Natural killer cell (primary cell): Measurements from ENCODE around the gene SSR3. TPM values are rescaled to one million over a fixed set of nuclear protein-coding genes. Genes with fewer than 3 reads are reported as not detected.

Experiments
- ATAC-seq, 3 donors: fragments of 150-1000 bp in 2 of 3; fragments of 200-7000 bp in 1 of 3; cut with Tn5 transposase; 1 replicate in 1 of 3; 2 replicates in 2 of 3; pipeline ENCODE4 v1.10.0; 2021; ENCODE audit warnings: mild to moderate bottlenecking in 2 of 3, moderate library complexity in 2 of 3
- DNase-seq, 2 donors: peaks; one replicate each; pipeline versions ENCODE4 v3.0.0 to v3.0.0-alpha.2; 2013 to 2021; ENCODE audit warnings: mixed read lengths in 1 of 2
- H3K27ac ChIP-seq: one replicate; pipeline ENCODE4 v1.5.1; 2013; ENCODE audit warnings: mild to moderate bottlenecking, low read length
- H3K27me3 ChIP-seq: one replicate; pipeline ENCODE4 v1.6.1; 2013; ENCODE audit warnings: low read length; ENCODE audit not compliant: control insufficient read depth, insufficient read depth
- H3K36me3 ChIP-seq: one replicate; pipeline ENCODE4 v1.6.1; 2013; ENCODE audit warnings: low read length; ENCODE audit not compliant: control insufficient read depth, insufficient read depth
- H3K4me1 ChIP-seq: one replicate; pipeline ENCODE4 v1.6.1; 2013; ENCODE audit warnings: low read length; ENCODE audit not compliant: control insufficient read depth, insufficient read depth
- H3K4me3 ChIP-seq: one replicate; pipeline ENCODE4 v1.5.1; 2013; ENCODE audit warnings: low read length
- H3K9me3 ChIP-seq: one replicate; pipeline ENCODE4 v1.6.1; 2013; ENCODE audit warnings: low read length; ENCODE audit not compliant: control insufficient read depth, insufficient read depth
- H3K27ac Mint-ChIP-seq, 2 donors: one replicate each; pipeline ENCODE4 v1.8.0; 2022; ENCODE audit warnings: mild to moderate bottlenecking in 2 of 2, mixed read lengths in 2 of 2, moderate library complexity in 1 of 2
- H3K27me3 Mint-ChIP-seq, 2 donors: one replicate each; pipeline ENCODE4 v1.8.0; 2022; ENCODE audit warnings: low read depth in 2 of 2, mixed read lengths in 2 of 2
- H3K36me3 Mint-ChIP-seq: one replicate; pipeline ENCODE4 v1.8.0; 2022; ENCODE audit warnings: mixed read lengths
- H3K4me1 Mint-ChIP-seq, 2 donors: one replicate each; pipeline ENCODE4 v1.8.0; 2022; ENCODE audit warnings: mixed read lengths in 2 of 2
- H3K4me3 Mint-ChIP-seq: one replicate; pipeline ENCODE4 v1.8.0; 2022; ENCODE audit warnings: mild to moderate bottlenecking, moderate library complexity, mixed read lengths
- H3K9me3 Mint-ChIP-seq, 2 donors: one replicate each; pipeline ENCODE4 v1.8.0; 2022; ENCODE audit warnings: mixed read lengths in 2 of 2
- WGBS: methylation state at CpG from one replicate; pipeline ENCODE4 v1.1.7; 2013; ENCODE audit warnings: missing lambda C conversion rate; ENCODE audit not compliant: insufficient coverage; 5-methylcytosine and 5-hydroxymethylcytosine counted together
- intact Hi-C: fragments of 100-400 bp; cut with micrococcal nuclease; formaldehyde crosslinking; loops from one replicate; pipeline ENCODE4 v1.14.2; 2022
- total RNA-seq, 4 donors: library from RNA; stranded (reverse); fragments of 120-200 nt in 1 of 4; gene quantifications; one replicate each; pipeline versions ENCODE4 v1.2.3 to v1.2.4, GENCODE V29; 2013 to 2022
- TF ChIP-seq, protein P1 (sequence below): fragments of 200-600 bp; IDR thresholded peaks from one replicate; pipeline ENCODE4 v1.8.0; 2022; ENCODE audit warnings: antibody characterized with exemption

SSR3 gene
- total RNA-seq, 3 donors from 2014 or later (not counting 1 experiment from before 2014, with no cell fraction given) = 60.7 to 75.1 (median 63.0) TPM

DNA sequence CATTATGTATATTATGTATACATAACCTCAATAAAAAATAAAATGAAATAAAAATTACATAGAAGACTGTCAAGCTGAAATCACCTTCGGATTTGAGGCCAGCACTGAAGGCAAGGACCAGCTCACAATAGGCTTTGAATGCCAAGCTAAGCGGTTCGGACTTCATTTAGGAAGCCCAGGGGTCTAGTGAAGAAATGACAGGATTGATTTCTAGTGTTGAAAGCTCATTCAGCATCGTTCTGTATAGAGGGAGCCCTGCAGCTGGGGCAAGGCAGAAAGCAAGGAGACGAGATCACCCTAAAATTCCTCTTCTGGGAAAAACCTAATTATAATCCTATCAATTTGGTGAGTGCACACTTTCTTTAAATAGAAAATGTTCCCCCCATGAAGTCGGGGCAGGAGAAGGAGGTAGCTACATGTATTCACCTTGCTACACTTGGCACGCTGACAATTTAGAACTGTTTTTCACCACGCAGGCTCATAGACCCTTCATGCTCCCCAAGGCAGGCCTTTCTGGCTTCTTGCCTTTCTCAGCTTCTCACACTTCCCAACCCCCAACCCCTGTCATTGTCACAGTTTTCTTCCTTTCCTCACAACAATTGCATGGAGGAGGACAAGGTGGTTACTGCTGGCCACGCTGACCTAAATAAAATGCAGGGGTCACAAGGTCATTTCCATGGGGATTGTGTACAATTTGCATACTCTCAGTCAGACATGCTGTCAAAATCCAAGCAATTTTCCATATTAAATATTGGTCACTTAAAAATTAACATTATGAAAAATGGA is 44.4 kb upstream of the SSR3 start:
- Mint-ChIP-seq H3K27me3 (peaks cover 4 to 14% of the 10 kb centered on the region in 2 donors), H3K27ac (no peak overlapping the region), H3K9me3 (peaks cover 0 to 2% of the 10 kb centered on the region in 2 donors), H3K4me1 (no peaks in the 10 kb centered on the region), H3K36me3 (no peaks in the 10 kb centered on the region), H3K4me3 (no peak overlapping the region)
- Histone ChIP-seq H3K4me3 (no peak overlapping the region), H3K36me3 (no peaks in the 10 kb centered on the region), H3K27ac (no peak overlapping the region), H3K27me3 (no peaks in the 10 kb centered on the region), H3K4me1 (no peaks in the 10 kb centered on the region), H3K9me3 (no peaks in the 10 kb centered on the region)
- ATAC-seq = no peak
- WGBS = 80% methylated on average over 9 of the region's 9 CpGs
- intact Hi-C loops = no loop called here
- TF ChIP-seq, protein P1, sequence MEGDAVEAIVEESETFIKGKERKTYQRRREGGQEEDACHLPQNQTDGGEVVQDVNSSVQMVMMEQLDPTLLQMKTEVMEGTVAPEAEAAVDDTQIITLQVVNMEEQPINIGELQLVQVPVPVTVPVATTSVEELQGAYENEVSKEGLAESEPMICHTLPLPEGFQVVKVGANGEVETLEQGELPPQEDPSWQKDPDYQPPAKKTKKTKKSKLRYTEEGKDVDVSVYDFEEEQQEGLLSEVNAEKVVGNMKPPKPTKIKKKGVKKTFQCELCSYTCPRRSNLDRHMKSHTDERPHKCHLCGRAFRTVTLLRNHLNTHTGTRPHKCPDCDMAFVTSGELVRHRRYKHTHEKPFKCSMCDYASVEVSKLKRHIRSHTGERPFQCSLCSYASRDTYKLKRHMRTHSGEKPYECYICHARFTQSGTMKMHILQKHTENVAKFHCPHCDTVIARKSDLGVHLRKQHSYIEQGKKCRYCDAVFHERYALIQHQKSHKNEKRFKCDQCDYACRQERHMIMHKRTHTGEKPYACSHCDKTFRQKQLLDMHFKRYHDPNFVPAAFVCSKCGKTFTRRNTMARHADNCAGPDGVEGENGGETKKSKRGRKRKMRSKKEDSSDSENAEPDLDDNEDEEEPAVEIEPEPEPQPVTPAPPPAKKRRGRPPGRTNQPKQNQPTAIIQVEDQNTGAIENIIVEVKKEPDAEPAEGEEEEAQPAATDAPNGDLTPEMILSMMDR = no peak
- DNase-seq = no peak

- TF ChIP-seq, protein P1 = no peak
- Histone ChIP-seq H3K36me3 (no peaks in the 10 kb centered on the region), H3K27me3 (no peaks in the 10 kb centered on the region), H3K27ac (no peak overlapping the region), H3K4me1 (no peaks in the 10 kb centered on the region), H3K4me3 (no peak overlapping the region), H3K9me3 (no peaks in the 10 kb centered on the region)
- peaks cover 4 to 17% of the 10 kb centered on the region in 2 donors for H3K27me3 Mint-ChIP-seq
- no peaks in the 10 kb centered on the region for H3K4me1 Mint-ChIP-seq
- H3K4me3 Mint-ChIP-seq = no peak overlapping the region
- H3K27ac Mint-ChIP-seq = no peak overlapping the region
- H3K36me3 Mint-ChIP-seq = no peaks in the 10 kb centered on the region
- ATAC-seq = no peak
- peaks cover 0 to 2% of the 10 kb centered on the region in 2 donors for H3K9me3 Mint-ChIP-seq
- intact Hi-C loops = no loop called here
- 96% methylated on average over 4 of the region's 6 CpGs for WGBS
- no peak for DNase-seq
Measured at GRCh38 chr3:156598413-156598812, 43.5 kb upstream of the SSR3 start.

GRCh38 chr3:156594219-156594683 is 39.3 kb upstream of the SSR3 start:
- Histone ChIP-seq H3K4me3 (no peak overlapping the region), H3K27me3 (no peaks in the 10 kb centered on the region), H3K27ac (no peak overlapping the region), H3K4me1 (no peaks in the 10 kb centered on the region), H3K36me3 (no peaks in the 10 kb centered on the region), H3K9me3 (no peaks in the 10 kb centered on the region)
- intact Hi-C loops = no loop called here
- H3K4me1 Mint-ChIP-seq = no peaks in the 10 kb centered on the region
- H3K4me3 Mint-ChIP-seq = no peak overlapping the region
- peaks cover 4 to 17% of the 10 kb centered on the region in 2 donors for H3K27me3 Mint-ChIP-seq
- WGBS = 44% methylated on average over 6 of the region's 7 CpGs
- H3K27ac Mint-ChIP-seq = no peak overlapping the region
- no peaks in the 10 kb centered on the region for H3K36me3 Mint-ChIP-seq
- peaks cover 0 to 2% of the 10 kb centered on the region in 2 donors for H3K9me3 Mint-ChIP-seq
- TF ChIP-seq, protein P1 = no peak
- ATAC-seq = no peak
- DNase-seq = no peak
